Neural progenitor cell (in vitro differentiated cells): Measurements from ENCODE around the gene NFATC2IP.

Source experiments
- EZH2 ChIP-seq: fragments of 200-600 bp; sonication (generic); IDR thresholded peaks from 2 replicates; pipeline ENCODE4 v1.6.1; 2017; ENCODE audit warnings: antibody characterized with exemption, mild to moderate bottlenecking, moderate library complexity
- EZH2phosphoT487 ChIP-seq: fragments of 200-600 bp; sonication (generic); IDR thresholded peaks from 2 replicates; pipeline ENCODE4 v1.6.1; 2017; ENCODE audit warnings: antibody characterized with exemption
- TF ChIP-seq, protein P1 (sequence below): fragments of 200-600 bp; sonication (generic); IDR thresholded peaks from 2 replicates; pipeline ENCODE4 v1.5.1; 2017; ENCODE audit warnings: antibody characterized with exemption, mild to moderate bottlenecking

DNA sequence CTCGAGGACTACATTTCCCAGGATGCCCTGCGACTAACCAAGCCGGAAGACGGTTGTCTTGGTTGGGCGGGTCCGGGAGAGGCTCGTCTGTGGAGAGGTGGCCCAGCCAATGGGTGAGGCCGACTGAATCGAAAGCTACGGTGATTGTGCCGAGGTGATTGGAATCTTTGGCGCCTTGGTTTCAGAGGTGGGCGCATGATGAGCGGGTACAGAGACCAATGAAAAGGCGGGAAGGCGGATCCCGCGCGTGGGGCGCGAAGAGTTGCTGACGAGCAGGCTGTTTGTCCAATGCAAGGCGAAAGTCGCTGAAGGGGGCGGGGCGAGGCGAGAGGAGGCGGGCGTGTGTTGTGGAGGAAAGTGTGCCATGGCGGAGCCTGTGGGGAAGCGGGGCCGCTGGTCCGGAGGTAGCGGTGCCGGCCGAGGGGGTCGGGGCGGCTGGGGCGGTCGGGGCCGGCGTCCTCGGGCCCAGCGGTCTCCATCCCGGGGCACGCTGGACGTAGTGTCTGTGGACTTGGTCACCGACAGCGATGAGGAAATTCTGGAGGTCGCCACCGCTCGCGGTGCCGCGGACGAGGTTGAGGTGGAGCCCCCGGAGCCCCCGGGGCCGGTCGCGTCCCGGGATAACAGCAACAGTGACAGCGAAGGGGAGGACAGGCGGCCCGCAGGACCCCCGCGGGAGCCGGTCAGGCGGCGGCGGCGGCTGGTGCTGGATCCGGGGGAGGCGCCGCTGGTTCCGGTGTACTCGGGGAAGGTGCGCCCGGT lies at the start of gene NFATC2IP:
- TF ChIP-seq, protein P1, sequence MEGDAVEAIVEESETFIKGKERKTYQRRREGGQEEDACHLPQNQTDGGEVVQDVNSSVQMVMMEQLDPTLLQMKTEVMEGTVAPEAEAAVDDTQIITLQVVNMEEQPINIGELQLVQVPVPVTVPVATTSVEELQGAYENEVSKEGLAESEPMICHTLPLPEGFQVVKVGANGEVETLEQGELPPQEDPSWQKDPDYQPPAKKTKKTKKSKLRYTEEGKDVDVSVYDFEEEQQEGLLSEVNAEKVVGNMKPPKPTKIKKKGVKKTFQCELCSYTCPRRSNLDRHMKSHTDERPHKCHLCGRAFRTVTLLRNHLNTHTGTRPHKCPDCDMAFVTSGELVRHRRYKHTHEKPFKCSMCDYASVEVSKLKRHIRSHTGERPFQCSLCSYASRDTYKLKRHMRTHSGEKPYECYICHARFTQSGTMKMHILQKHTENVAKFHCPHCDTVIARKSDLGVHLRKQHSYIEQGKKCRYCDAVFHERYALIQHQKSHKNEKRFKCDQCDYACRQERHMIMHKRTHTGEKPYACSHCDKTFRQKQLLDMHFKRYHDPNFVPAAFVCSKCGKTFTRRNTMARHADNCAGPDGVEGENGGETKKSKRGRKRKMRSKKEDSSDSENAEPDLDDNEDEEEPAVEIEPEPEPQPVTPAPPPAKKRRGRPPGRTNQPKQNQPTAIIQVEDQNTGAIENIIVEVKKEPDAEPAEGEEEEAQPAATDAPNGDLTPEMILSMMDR: no peak
- TF ChIP-seq EZH2phosphoT487 (no peak), EZH2 (no peak)
